K562 (cell line): ENCODE measurements around the gene LRP10. TPM values are rescaled to one million over a fixed set of nuclear protein-coding genes. Genes with fewer than 3 reads are reported as not detected.

ENCODE experiments used
- ATAC-seq: fragments of 200-7000 bp; cut with Tn5 transposase; 3 replicates; pipeline ENCODE4 v1.9.1; 2020; ENCODE audit warnings: moderate library complexity
- BruUV-seq: library from RNA; stranded (reverse); fragments of 400-500 nt; replicated peaks from 2 replicates; lab custom pipeline; 2021; lab: Mats Ljungman, UMichigan
- CTCF ChIA-PET: fragments of 300-600 bp; formaldehyde crosslinking; extraction: SDS; loops from one replicate; lab custom pipeline; 2021; ENCODE audit warnings: low intra/inter-chr PET ratio; lab: Yijun Ruan, JAX
- POLR2A ChIA-PET: fragments of 300-600, 350-650 bp; sonication (Branson Sonifier 250); formaldehyde crosslinking; extraction: SDS; loops from one replicate; lab custom pipeline; 2021; ENCODE audit warnings: antibody characterized with exemption, inconsistent platforms; lab: Yijun Ruan, JAX
- DNase-seq, 4 experiments: peaks; one replicate each; pipeline versions ENCODE4 v3.0.0 to v3.0.0-alpha.2; 2011 to 2018; ENCODE audit warnings: low spot score in 3 of 4, mixed read lengths in 3 of 4; ENCODE audit errors: extremely low read depth in 1 of 4
- FAIRE-seq: peaks from 2 replicates; lab custom pipeline; 2011; peaks lifted over from hg19 to GRCh38; lab: Jason Lieb, UNC
- H2AFZ ChIP-seq: 2 replicates; pipeline ENCODE4 v1.6.0; 2011; ENCODE audit warnings: low read depth, low read length, control low read depth, inconsistent platforms
- H3K27ac ChIP-seq: fragments of 200-600 bp; 3 replicates; pipeline ENCODE4 v1.8.0; 2011; ENCODE audit warnings: low read depth, mild to moderate bottlenecking, control low read depth, inconsistent platforms, low read length, moderate library complexity, mixed read lengths; ENCODE audit errors: extremely low read depth
- H3K27me3 ChIP-seq, 2 experiments: fragments of 300-600 bp in 1 of 2; 2 replicates in 1 of 2; 3 replicates in 1 of 2; pipeline versions ENCODE4 v1.6.0 to v1.8.0; 2011; ENCODE audit warnings: inconsistent platforms in 2 of 2, low read length in 2 of 2, mild to moderate bottlenecking in 1 of 2, mixed read lengths in 1 of 2, moderate library complexity in 1 of 2; ENCODE audit not compliant: control insufficient read depth in 2 of 2, insufficient read depth in 2 of 2
- H3K36me3 ChIP-seq: fragments of 300-600 bp; 3 replicates; pipeline ENCODE4 v1.8.0; 2011; ENCODE audit warnings: mild to moderate bottlenecking, low read length, inconsistent platforms; ENCODE audit not compliant: control insufficient read depth, insufficient read depth
- H3K4me1 ChIP-seq, 2 experiments: fragments of 200-600 bp in 1 of 2; replicated peaks in 1 of 2; 2 replicates in 1 of 2; 3 replicates in 1 of 2; pipeline versions ENCODE4 v1.5.1 to v1.8.0; 2011; ENCODE audit warnings: inconsistent platforms in 2 of 2, low read length in 2 of 2, mild to moderate bottlenecking in 1 of 2, mixed read lengths in 1 of 2, moderate library complexity in 1 of 2; ENCODE audit not compliant: control insufficient read depth in 2 of 2, insufficient read depth in 2 of 2
- H3K4me2 ChIP-seq: 2 replicates; pipeline ENCODE4 v1.6.1; 2011; ENCODE audit warnings: low read length, control low read depth, inconsistent platforms, mixed read lengths; ENCODE audit not compliant: insufficient read depth
- H3K4me3 ChIP-seq: fragments of 200-600 bp; sonication (generic), shearing (Covaris generic); 2 replicates; pipeline ENCODE4 v1.5.1; 2016; ENCODE audit warnings: control low read depth, inconsistent platforms
- H3K79me2 ChIP-seq: fragments of 200-600 bp; 3 replicates; pipeline ENCODE4 v1.8.0; 2011; ENCODE audit warnings: low read length, inconsistent platforms; ENCODE audit not compliant: control insufficient read depth, insufficient read depth
- H3K9ac ChIP-seq, 2 experiments: 2 replicates each; pipeline versions ENCODE4 v1.6.0 to v1.6.1; 2011; ENCODE audit warnings: low read depth in 2 of 2, low read length in 2 of 2, control low read depth in 1 of 2, inconsistent platforms in 1 of 2, mild to moderate bottlenecking in 1 of 2, mixed read lengths in 1 of 2; ENCODE audit not compliant: insufficient read depth in 1 of 2
- H3K9me1 ChIP-seq: one replicate; pipeline ENCODE4 v1.6.0; 2011; ENCODE audit warnings: inconsistent platforms, mild to moderate bottlenecking, low read length, moderate library complexity; ENCODE audit not compliant: control insufficient read depth, insufficient read depth
- H3K9me3 ChIP-seq: replicated peaks from 2 replicates; pipeline ENCODE4 v1.5.1; 2011; ENCODE audit warnings: low read depth, low read length, inconsistent platforms; ENCODE audit not compliant: control insufficient read depth, insufficient read depth
- H4K20me1 ChIP-seq: replicated peaks from 2 replicates; pipeline ENCODE4 v1.6.1; 2011; ENCODE audit warnings: low read length, inconsistent platforms, mixed read lengths; ENCODE audit not compliant: control insufficient read depth, insufficient read depth
- BACH1 ChIP-seq: fragments of 200-800 bp; sonication (Bioruptor generic); IDR thresholded peaks from 2 replicates; pipeline ENCODE4 v1.6.1; 2016; ENCODE audit warnings: missing genetic modification characterization, missing compliant biosample characterization
- CBX2 ChIP-seq: fragments of 200-600 bp; sonication (generic); IDR thresholded peaks from one replicate; pipeline ENCODE4 v1.6.1; 2012; ENCODE audit warnings: mild to moderate bottlenecking, low read length, inconsistent platforms; ENCODE audit not compliant: insufficient read depth, poor library complexity, severe bottlenecking
- GABPB1 ChIP-seq: sonication (generic); formaldehyde crosslinking; IDR thresholded peaks from 2 replicates; pipeline ENCODE4 v1.8.0; 2022; ENCODE audit warnings: mild to moderate bottlenecking, missing genetic modification reagents
- HLTF ChIP-seq: fragments of 450-650 bp; IDR thresholded peaks from 2 replicates; pipeline ENCODE4 v1.6.1; 2016
- NR1H2 ChIP-seq: sonication (generic); formaldehyde crosslinking; IDR thresholded peaks from 2 replicates; pipeline ENCODE4 v1.4.0; 2020; ENCODE audit warnings: mild to moderate bottlenecking, missing genetic modification reagents
- PRPF4 ChIP-seq: fragments of 200-400 bp; formaldehyde crosslinking; IDR thresholded peaks from one replicate; pipeline ENCODE4 v1.6.1; 2017; ENCODE audit warnings: low read length, low read depth, mild to moderate bottlenecking; ENCODE audit not compliant: insufficient read depth, poor library complexity, severe bottlenecking
- PTBP1 ChIP-seq: fragments of 200-400 bp; formaldehyde crosslinking; IDR thresholded peaks from 2 replicates; pipeline ENCODE4 v1.6.1; 2017; ENCODE audit warnings: low read depth, low read length
- RBM14 ChIP-seq: fragments of 200-400 bp; formaldehyde crosslinking; IDR thresholded peaks from 2 replicates; pipeline ENCODE4 v1.6.1; 2018; ENCODE audit warnings: low read depth, mild to moderate bottlenecking, low read length, moderate library complexity, borderline replicate concordance; ENCODE audit not compliant: insufficient read depth
- TEAD4 ChIP-seq, 2 experiments: sonication (generic) in 1 of 2; formaldehyde crosslinking in 1 of 2; IDR thresholded peaks; 2 replicates each; pipeline versions ENCODE4 v1.6.1 to v1.8.0; 2012 to 2022; ENCODE audit warnings: borderline replicate concordance in 1 of 2, inconsistent platforms in 1 of 2, low read length in 1 of 2, mild to moderate bottlenecking in 1 of 2, missing genetic modification reagents in 1 of 2
- THRAP3 ChIP-seq: fragments of 450-650 bp; IDR thresholded peaks from 2 replicates; pipeline ENCODE4 v1.6.1; 2016; ENCODE audit warnings: mild to moderate bottlenecking, inconsistent platforms, borderline replicate concordance
- ZNF175 ChIP-seq: fragments of 200-800 bp; sonication (Bioruptor generic); IDR thresholded peaks from 2 replicates; pipeline ENCODE4 v1.6.1; 2016; ENCODE audit warnings: low read depth, mild to moderate bottlenecking, missing genetic modification characterization, missing compliant biosample characterization
- ZNF184 ChIP-seq: sonication (generic); formaldehyde crosslinking; IDR thresholded peaks from 2 replicates; pipeline ENCODE4 v1.5.0; 2020; ENCODE audit warnings: missing genetic modification reagents
- in situ Hi-C: fragments of 300-500 bp; cut with MboI; formaldehyde crosslinking; loops from 4 replicates; pipeline ENCODE4 v1.15.0; 2018; ENCODE audit warnings: inconsistent platforms, mixed read lengths
- intact Hi-C: fragments of 100-400 bp; cut with micrococcal nuclease; formaldehyde crosslinking; loops from 2 replicates; pipeline ENCODE4 v1.14.2; 2022
- polyA plus RNA-seq, 8 experiments: library from polyadenylated mRNA; depleted of rRNA in 4 of 8; stranded (reverse) in 5 of 8; unstranded in 3 of 8; fragments of >200 nt; fragmentation: Nextera tagmentation in 2 of 8; fragmentation: Illumina TruSeq in 1 of 8; extraction: Ambion mirVana in 2 of 8; extraction: Trizol in 1 of 8; gene quantifications; 2 replicates each; pipeline versions ENCODE4 v1.2.1 to v1.2.3, GENCODE V29; 2011 to 2014; ENCODE audit warnings: inconsistent platforms in 1 of 8, missing spikeins in 1 of 8
- total RNA-seq, 7 experiments: library from RNA; depleted of rRNA in 6 of 7; stranded (reverse); fragments of >200 nt in 6 of 7; fragmentation: Illumina TruSeq in 2 of 7; extraction: Trizol in 2 of 7; gene quantifications; 2 replicates each; pipeline versions ENCODE4 v1.2.1 to v1.2.3, GENCODE V29; 2011 to 2021; ENCODE audit warnings: low replicate concordance in 1 of 7
- TF ChIP-seq, protein P1 (sequence below): fragments of 450-650 bp; IDR thresholded peaks from 2 replicates; pipeline ENCODE4 v1.6.1; 2014; ENCODE audit warnings: low read depth, mild to moderate bottlenecking, moderate library complexity, borderline replicate concordance

Gene LRP10
- total and polyA plus RNA-seq, 9 of the 15 experiments (the other 6 are each of a cell fraction or from before 2014, with no cell fraction given), result 1.3 to 45.5 (median 10.9) TPM

- H3K4me3 ChIP-seq, result no peak overlapping the region
- CTCF ChIA-PET, result no interaction called here
- H3K9me1 ChIP-seq, result no peaks in the 10 kb centered on the region
- no peak for TF ChIP-seq PRPF4
- TF ChIP-seq TEAD4 (IDR thresholded peaks at IDR 0.05; ENCODE audit: low read length), result no peak
- TF ChIP-seq TEAD4 (CRISPR knock-in tag; IDR thresholded peaks at IDR 0.05; ENCODE audit: borderline replicate concordance), result no peak
- TF ChIP-seq, protein P1, sequence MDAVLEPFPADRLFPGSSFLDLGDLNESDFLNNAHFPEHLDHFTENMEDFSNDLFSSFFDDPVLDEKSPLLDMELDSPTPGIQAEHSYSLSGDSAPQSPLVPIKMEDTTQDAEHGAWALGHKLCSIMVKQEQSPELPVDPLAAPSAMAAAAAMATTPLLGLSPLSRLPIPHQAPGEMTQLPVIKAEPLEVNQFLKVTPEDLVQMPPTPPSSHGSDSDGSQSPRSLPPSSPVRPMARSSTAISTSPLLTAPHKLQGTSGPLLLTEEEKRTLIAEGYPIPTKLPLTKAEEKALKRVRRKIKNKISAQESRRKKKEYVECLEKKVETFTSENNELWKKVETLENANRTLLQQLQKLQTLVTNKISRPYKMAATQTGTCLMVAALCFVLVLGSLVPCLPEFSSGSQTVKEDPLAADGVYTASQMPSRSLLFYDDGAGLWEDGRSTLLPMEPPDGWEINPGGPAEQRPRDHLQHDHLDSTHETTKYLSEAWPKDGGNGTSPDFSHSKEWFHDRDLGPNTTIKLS, result no peak
- TF ChIP-seq NR1H2 (CRISPR knock-in tag), result no peak
- TF ChIP-seq THRAP3, result no peak
- TF ChIP-seq CBX2, result no peak
- TF ChIP-seq PTBP1, result no peak
- TF ChIP-seq ZNF184 (CRISPR knock-in tag), result no peak
- no peak for TF ChIP-seq GABPB1 (CRISPR knock-in tag)
- TF ChIP-seq BACH1 (tag), result no peak
- no peak for TF ChIP-seq RBM14
- no peak for TF ChIP-seq ZNF175 (CRISPR knock-in tag)
- TF ChIP-seq HLTF, result no peak
- TF ChIP-seq, all 486 proteins: peak for 0
- DNase-seq, result no peak
- no peaks in the 10 kb centered on the region for H3K27me3 ChIP-seq
- ATAC-seq, result no peak
- no TSS peak for BruUV-seq
- no peak overlapping the region for H3K27ac ChIP-seq
- H3K36me3 ChIP-seq, result no peaks in the 10 kb centered on the region
- no peak for FAIRE-seq
- intact Hi-C loops (no loop called here), in situ Hi-C loops (no loop called here)
- no peak overlapping the region for H3K4me2 ChIP-seq
- no peak overlapping the region for H2AFZ ChIP-seq
- no peaks in the 10 kb centered on the region for H3K79me2 ChIP-seq
- POLR2A ChIA-PET, result interaction anchor here (1.1 to 2.9 kb wide), 2 partner anchors 10 to 17 kb away, joined by 4 to 10 read pairs; partner anchors contain the start of gene LRP10
- no peak overlapping the region for H3K9ac ChIP-seq
- H4K20me1 ChIP-seq, result no peaks in the 10 kb centered on the region
- H3K4me1 ChIP-seq, result peaks cover 0 to 11% of the 10 kb centered on the region in 2 experiments; a peak in 2 of 5 replicates
- H3K9me3 ChIP-seq, result no peaks in the 10 kb centered on the region; the same call in 1 of the 2 replicates
Observed at GRCh38 chr14:22861651-22862050, 9.9 kb upstream of the LRP10 start.
